IMR-90 (cell line): Measurements from ENCODE around the gene DENND6B. TPM values are rescaled to one million over a fixed set of nuclear protein-coding genes. Genes with fewer than 3 reads are reported as not detected.

Experiments used
- ATAC-seq: fragments of 200-7000 bp; cut with Tn5 transposase; 2 replicates; pipeline ENCODE4 v1.9.1; 2020; ENCODE audit warnings: low read depth, mild to moderate bottlenecking, moderate library complexity
- BruUV-seq: library from RNA; stranded (reverse); fragments of 400-500 nt; replicated peaks from 2 replicates; lab custom pipeline; 2021; lab: Mats Ljungman, UMichigan
- CTCF ChIA-PET: fragments of 300-600 bp; formaldehyde crosslinking; extraction: SDS; loops from one replicate; lab custom pipeline; 2021; ENCODE audit warnings: antibody characterized with exemption; lab: Yijun Ruan, JAX
- POLR2A ChIA-PET: fragments of 300-600 bp; sonication (Branson Sonifier 250); formaldehyde crosslinking; loops from one replicate; lab custom pipeline; 2022; ENCODE audit warnings: antibody characterized with exemption; ENCODE audit not compliant: unreplicated experiment; lab: Charles Lee
- DNase-seq: peaks from one replicate; pipeline ENCODE4 v3.0.0; 2013
- H2AFZ ChIP-seq: replicated peaks from 2 replicates; pipeline ENCODE3; 2013; ENCODE audit warnings: low read length, mild to moderate bottlenecking; ENCODE audit not compliant: poor library complexity
- H2AK5ac ChIP-seq: 2 replicates; pipeline ENCODE4 v1.6.1; 2013; ENCODE audit warnings: low read depth, low read length, inconsistent platforms
- H2AK9ac ChIP-seq: replicated peaks from 2 replicates; pipeline ENCODE3; 2013; ENCODE audit warnings: mild to moderate bottlenecking, low read depth, low read length, moderate library complexity; ENCODE audit not compliant: poor library complexity
- H2BK120ac ChIP-seq: 2 replicates; pipeline ENCODE4 v1.6.1; 2013; ENCODE audit warnings: low read depth, low read length, inconsistent platforms
- H2BK15ac ChIP-seq: 3 replicates; pipeline ENCODE4 v1.6.1; 2013; ENCODE audit warnings: low read depth, low read length, inconsistent platforms
- H2BK20ac ChIP-seq: 2 replicates; pipeline ENCODE4 v1.6.1; 2013; ENCODE audit warnings: low read depth, mild to moderate bottlenecking, inconsistent platforms, low read length, moderate library complexity
- H2BK5ac ChIP-seq: 2 replicates; pipeline ENCODE4 v1.6.1; 2013; ENCODE audit warnings: mild to moderate bottlenecking, low read depth, low read length, inconsistent platforms; ENCODE audit not compliant: poor library complexity, severe bottlenecking
- H3K14ac ChIP-seq: replicated peaks from 2 replicates; pipeline ENCODE4 v1.6.1; 2013; ENCODE audit warnings: low read depth, low read length, inconsistent platforms
- H3K18ac ChIP-seq: 2 replicates; pipeline ENCODE4 v1.6.1; 2013; ENCODE audit warnings: low read depth, low read length, control low read depth
- H3K23ac ChIP-seq: 2 replicates; pipeline ENCODE4 v1.6.1; 2013; ENCODE audit warnings: low read depth, low read length, inconsistent platforms
- H3K27ac ChIP-seq: 2 replicates; pipeline ENCODE4 v1.5.1; 2013; ENCODE audit warnings: mild to moderate bottlenecking, control low read depth, low read length; ENCODE audit not compliant: insufficient read depth
- H3K27me3 ChIP-seq: 2 replicates; pipeline ENCODE4 v1.6.1; 2013; ENCODE audit warnings: low read length; ENCODE audit not compliant: control insufficient read depth, insufficient read depth
- H3K36me3 ChIP-seq: 2 replicates; pipeline ENCODE4 v1.6.1; 2013; ENCODE audit warnings: low read length, mixed read lengths; ENCODE audit not compliant: control insufficient read depth, insufficient read depth
- H3K4ac ChIP-seq: 2 replicates; pipeline ENCODE4 v1.6.1; 2013; ENCODE audit warnings: low read depth, low read length, inconsistent platforms
- H3K4me1 ChIP-seq: 2 replicates; pipeline ENCODE4 v1.6.1; 2013; ENCODE audit warnings: low read length, mixed read lengths; ENCODE audit not compliant: control insufficient read depth, insufficient read depth
- H3K4me2 ChIP-seq: 2 replicates; pipeline ENCODE4 v1.6.1; 2013; ENCODE audit warnings: low read depth, mild to moderate bottlenecking, control low read depth, low read length, moderate library complexity
- H3K4me3 ChIP-seq: 2 replicates; pipeline ENCODE4 v1.5.1; 2013; ENCODE audit warnings: low read depth, mild to moderate bottlenecking, control low read depth, low read length, moderate library complexity; ENCODE audit not compliant: insufficient read depth
- H3K56ac ChIP-seq: 2 replicates; pipeline ENCODE4 v1.6.1; 2013; ENCODE audit warnings: low read length, inconsistent platforms; ENCODE audit not compliant: insufficient read depth; ENCODE audit errors: extremely low read depth
- H3K79me1 ChIP-seq, 2 experiments: 2 replicates each; pipeline ENCODE4 v1.6.1; 2013; ENCODE audit warnings: low read length in 2 of 2, inconsistent platforms in 1 of 2, low read depth in 1 of 2
- H3K9ac ChIP-seq: 2 replicates; pipeline ENCODE4 v1.6.1; 2013; ENCODE audit warnings: low read depth, low read length, control low read depth
- H3K9me1 ChIP-seq: 2 replicates; pipeline ENCODE4 v1.6.1; 2013; ENCODE audit warnings: low read length, inconsistent platforms; ENCODE audit not compliant: insufficient read depth
- H3K9me3 ChIP-seq: 2 replicates; pipeline ENCODE4 v1.6.1; 2013; ENCODE audit warnings: low read length; ENCODE audit not compliant: control insufficient read depth, insufficient read depth
- H4K20me1 ChIP-seq: 2 replicates; pipeline ENCODE4 v1.6.1; 2013; ENCODE audit warnings: low read length, inconsistent platforms; ENCODE audit not compliant: insufficient read depth
- H4K5ac ChIP-seq: 2 replicates; pipeline ENCODE4 v1.6.1; 2013; ENCODE audit warnings: mild to moderate bottlenecking, low read depth, low read length, control low read depth
- H4K8ac ChIP-seq, 2 experiments: 2 replicates each; pipeline ENCODE4 v1.6.1; 2013; ENCODE audit warnings: low read depth in 2 of 2, low read length in 2 of 2, control low read depth in 1 of 2, inconsistent platforms in 1 of 2
- H4K91ac ChIP-seq: 2 replicates; pipeline ENCODE4 v1.6.1; 2013; ENCODE audit warnings: low read depth, low read length, inconsistent platforms; ENCODE audit not compliant: insufficient read depth
- BHLHE40 ChIP-seq: fragments of 150-350 bp; IDR thresholded peaks from 2 replicates; pipeline ENCODE4 v1.6.1; 2016; ENCODE audit warnings: mild to moderate bottlenecking, low read depth, low read length
- CHD1 ChIP-seq: IDR thresholded peaks from 2 replicates; pipeline ENCODE4 v1.6.1; 2012; ENCODE audit warnings: low read depth, low read length, improper control_type of control experiment
- MAFK ChIP-seq: IDR thresholded peaks from 2 replicates; pipeline ENCODE4 v1.6.1; 2012; ENCODE audit warnings: low read depth, low read length, improper control_type of control experiment
- MXI1 ChIP-seq: IDR thresholded peaks from 2 replicates; pipeline ENCODE4 v1.6.1; 2012; ENCODE audit warnings: low read depth, mild to moderate bottlenecking, low read length, moderate library complexity, borderline replicate concordance
- NFE2L2 ChIP-seq: fragments of 150-350 bp; IDR thresholded peaks from 2 replicates; pipeline ENCODE4 v1.6.1; 2016; ENCODE audit warnings: low read depth, mild to moderate bottlenecking, low read length
- POLR2A ChIP-seq: IDR thresholded peaks from 2 replicates; pipeline ENCODE4 v1.6.1; 2012; ENCODE audit warnings: mild to moderate bottlenecking, low read depth, low read length
- RAD21 ChIP-seq: IDR thresholded peaks from 2 replicates; pipeline ENCODE4 v1.6.1; 2012; ENCODE audit warnings: low read length, improper control_type of control experiment
- RCOR1 ChIP-seq: IDR thresholded peaks from 2 replicates; pipeline ENCODE4 v1.6.1; 2012; ENCODE audit warnings: mild to moderate bottlenecking, low read length, improper control_type of control experiment; ENCODE audit not compliant: insufficient replicate concordance
- RFX5 ChIP-seq: IDR thresholded peaks from 2 replicates; pipeline ENCODE4 v1.8.0; 2012; ENCODE audit warnings: low read depth, mild to moderate bottlenecking, low read length, moderate library complexity
- SMC3 ChIP-seq: fragments of 150-350 bp; IDR thresholded peaks from 2 replicates; pipeline ENCODE4 v1.6.1; 2016; ENCODE audit warnings: low read depth, mild to moderate bottlenecking, antibody characterized with exemption, low read length, moderate library complexity
- USF2 ChIP-seq: fragments of 150-350 bp; IDR thresholded peaks from 2 replicates; pipeline ENCODE4 v1.6.1; 2017; ENCODE audit warnings: mild to moderate bottlenecking, antibody characterized with exemption, low read length, low read depth
- WGBS, 2 experiments: methylation state at CpG; one replicate each; pipeline versions ENCODE4 v1.1.5 to v1.1.7; 2013; ENCODE audit warnings: missing lambda C conversion rate in 2 of 2; ENCODE audit not compliant: insufficient read length in 1 of 2; ENCODE audit errors: extremely low coverage in 2 of 2; 5-methylcytosine and 5-hydroxymethylcytosine counted together
- dilution Hi-C: fragments of 300-500 bp; cut with HindIII; formaldehyde crosslinking; loops from one replicate; pipeline ENCODE4 v1.14.3; 2018; ENCODE audit warnings: low sequenced_read_pairs; ENCODE audit not compliant: unreplicated experiment
- in situ Hi-C: fragments of 300-500 bp; cut with MboI; formaldehyde crosslinking; loops from 3 replicates; pipeline ENCODE4 v1.14.3; 2019; ENCODE audit warnings: low sequenced_read_pairs, inconsistent platforms, mixed read lengths
- intact Hi-C: fragments of 100-400 bp; cut with micrococcal nuclease; formaldehyde crosslinking; loops from 2 replicates; pipeline ENCODE4 v1.10.0; 2022
- polyA plus RNA-seq, 3 experiments: library from polyadenylated mRNA; depleted of rRNA; stranded (reverse); fragments of >200 nt; gene quantifications; 2 replicates each; pipeline ENCODE4 v1.2.3, GENCODE V29; 2012; ENCODE audit warnings: low replicate concordance in 1 of 3
- total RNA-seq: library from RNA; depleted of rRNA; stranded (reverse); fragments of >200 nt; gene quantifications from 2 replicates; pipeline ENCODE4 v1.2.3, GENCODE V29; 2012

Gene DENND6B
- total and polyA plus RNA-seq, 2 of the 4 experiments (the other 2 are of a cell fraction): 0.36 to 4.9 TPM

GRCh38 chr22:50316114-50317065 lies 10.4 kb downstream of the DENND6B start (continued):
- TF ChIP-seq SMC3: no peak

GRCh38 chr22:50315289-50316113 lies 11.3 kb downstream of the DENND6B start:
- Histone ChIP-seq H3K9ac (no peak overlapping the region), H3K36me3 (no peaks in the 10 kb centered on the region), H2BK5ac (no peak overlapping the region), H2AK5ac (no peak overlapping the region), H4K91ac (no peak overlapping the region), H3K9me3 (no peaks in the 10 kb centered on the region), H3K18ac (no peak overlapping the region), H3K27me3 (peaks cover 3% of the 10 kb centered on the region; the same call in 1 of the 2 replicates), H2BK20ac (no peak overlapping the region), H2BK15ac (no peak overlapping the region), H3K27ac (no peak overlapping the region), H3K14ac (no peak overlapping the region), H4K8ac (no peak overlapping the region), H3K23ac (no peak overlapping the region), H3K4me2 (no peak overlapping the region), H4K20me1 (no peaks in the 10 kb centered on the region), H3K56ac (no peak overlapping the region), H3K4me1 (no peaks in the 10 kb centered on the region), H2AK9ac (no peak overlapping the region), H2AFZ (no peak overlapping the region), H3K79me1 (no peaks in the 10 kb centered on the region), H3K4ac (no peak overlapping the region), H2BK120ac (no peak overlapping the region), H3K9me1 (no peaks in the 10 kb centered on the region), H4K5ac (no peak overlapping the region), H3K4me3 (no peak overlapping the region)
- TF ChIP-seq RCOR1: no peak
- no peak for TF ChIP-seq POLR2A
- TF ChIP-seq CHD1: no peak
- TF ChIP-seq USF2: no peak
- TF ChIP-seq RAD21: no peak
- no peak for TF ChIP-seq BHLHE40
- no peak for TF ChIP-seq NFE2L2
- TF ChIP-seq MAFK: no peak
- TF ChIP-seq RFX5: no peak
- TF ChIP-seq MXI1: no peak
- BruUV-seq: no TSS peak
- ATAC-seq (no peak), DNase-seq (no peak)
- CTCF ChIA-PET: no interaction called here
- intact Hi-C loops: no loop called here
- dilution Hi-C loops: no loop called here
- in situ Hi-C loops: no loop called here
- 83% methylated on average over 8 of the region's 18 CpGs; no CpG with 5 or more reads in 1 of the 2 experiments for WGBS, 2 experiments
- POLR2A ChIA-PET: no interaction called here
